GM21529 (cell line): Measurements from ENCODE around the gene ZNF598.
"Not testable (repeated sequence)": the region's sequence is repeated elsewhere in the genome, so short reads cannot be mapped to it uniquely, and the experiment has no call there.

Experiments
- ATAC-seq: cut with Tn5 transposase; IDR thresholded peaks from one replicate; pipeline ENCODE4 v1.9.1; 2021; ENCODE audit not compliant: unreplicated experiment

The ZNF598 gene

GRCh38 chr16:2028620-2029220 lies 19.1 kb upstream of the ZNF598 start:
- no peak for ATAC-seq

- ATAC-seq, result no peak
These were observed 18.5 kb upstream of the ZNF598 start for GRCh38 chr16:2028146-2028545.

GRCh38 chr16:2027024-2028010 lies 17.7 kb upstream of the ZNF598 start:
- no peak for ATAC-seq

GRCh38 chr16:2026461-2027023 lies 16.9 kb upstream of the ZNF598 start, which contains the start of gene NHERF2:
Gene NHERF2, plus strand, starts transcription at chr16:2026902. Its CDS starts 104 bp downstream, at chr16:2027006.
- no peak for ATAC-seq

GRCh38 chr16:2025878-2026460 lies 16.3 kb upstream of the ZNF598 start:
- no peak for ATAC-seq

- ATAC-seq, result no peak
These were observed 15.6 kb upstream of the ZNF598 start for GRCh38 chr16:2025251-2025650.

- no peak for ATAC-seq
These were observed 14.4 kb upstream of the ZNF598 start for GRCh38 chr16:2024032-2024420.

- peak; percentile 79 for ATAC-seq
These were observed 13.7 kb upstream of the ZNF598 start for GRCh38 chr16:2023092-2024031.

- peak; percentile 21 for ATAC-seq
These were observed 13.1 kb upstream of the ZNF598 start for GRCh38 chr16:2022723-2023091.

GRCh38 chr16:2019921-2020831 lies 10.6 kb upstream of the ZNF598 start:
- no peak for ATAC-seq

GRCh38 chr16:2019518-2019920 lies 9.9 kb upstream of the ZNF598 start, which contains the start of gene NPW:
Gene NPW, plus strand, starts transcription at chr16:2019785.
- no peak for ATAC-seq

GRCh38 chr16:2016407-2016922 lies 6.8 kb upstream of the ZNF598 start:
- no peak for ATAC-seq

- ATAC-seq, result no peak
These were observed 6.3 kb upstream of the ZNF598 start for GRCh38 chr16:2015947-2016208.

GRCh38 chr16:2015117-2015946 lies 5.7 kb upstream of the ZNF598 start:
- ATAC-seq, result no peak

GRCh38 chr16:2013527-2013926 lies 3.9 kb upstream of the ZNF598 start:
- no peak for ATAC-seq

GRCh38 chr16:2011726-2012125 lies 2.1 kb upstream of the ZNF598 start:
- ATAC-seq, result not testable (repeated sequence)

GRCh38 chr16:2009164-2009711 lies 383 bp downstream of the ZNF598 start:
- peak; percentile 36 for ATAC-seq

- no peak for ATAC-seq
These were observed 924 bp downstream of the ZNF598 start for GRCh38 chr16:2008631-2009163.
